H9 (cell line): Measurements from ENCODE around the gene ANKS1B. TPM values are rescaled to one million over a fixed set of nuclear protein-coding genes. Genes with fewer than 3 reads are reported as not detected.

Experiments used
- DNase-seq: peaks from one replicate; pipeline ENCODE4 v3.0.0-alpha.2; 2017
- H2AFZ ChIP-seq: one replicate; pipeline ENCODE4 v1.6.1; 2013; ENCODE audit warnings: mild to moderate bottlenecking, low read length, control low read depth, moderate library complexity
- H2AK5ac ChIP-seq: 2 replicates; pipeline ENCODE4 v1.6.1; 2013; ENCODE audit warnings: low read length, control low read depth, mixed read lengths; ENCODE audit not compliant: insufficient read length
- H2BK120ac ChIP-seq: one replicate; pipeline ENCODE4 v1.6.1; 2013; ENCODE audit warnings: low read depth, mild to moderate bottlenecking, low read length, control low read depth, inconsistent platforms; ENCODE audit not compliant: poor library complexity, severe bottlenecking
- H2BK12ac ChIP-seq: 2 replicates; pipeline ENCODE4 v1.6.1; 2013; ENCODE audit warnings: low read length, control low read depth, mixed read lengths, low read depth; ENCODE audit not compliant: insufficient read length
- H2BK15ac ChIP-seq: 2 replicates; pipeline ENCODE4 v1.6.1; 2013; ENCODE audit warnings: low read depth, low read length, control low read depth
- H2BK20ac ChIP-seq: one replicate; pipeline ENCODE4 v1.6.1; 2013; ENCODE audit warnings: low read depth, mild to moderate bottlenecking, low read length, control low read depth, inconsistent platforms; ENCODE audit not compliant: poor library complexity, severe bottlenecking
- H2BK5ac ChIP-seq: 2 replicates; pipeline ENCODE4 v1.6.1; 2013; ENCODE audit warnings: low read length, control low read depth, mixed read lengths; ENCODE audit not compliant: insufficient read length
- H3K14ac ChIP-seq: 2 replicates; pipeline ENCODE4 v1.6.1; 2013; ENCODE audit warnings: low read length, control low read depth; ENCODE audit not compliant: insufficient read depth
- H3K18ac ChIP-seq: 2 replicates; pipeline ENCODE4 v1.6.1; 2013; ENCODE audit warnings: low read depth, mild to moderate bottlenecking, mixed read lengths, low read length, control low read depth; ENCODE audit not compliant: insufficient read length
- H3K23ac ChIP-seq: 2 replicates; pipeline ENCODE4 v1.6.1; 2013; ENCODE audit warnings: low read length, control low read depth, mixed read lengths, low read depth; ENCODE audit not compliant: insufficient read length
- H3K23me2 ChIP-seq: 2 replicates; pipeline ENCODE4 v1.6.1; 2013; ENCODE audit warnings: low read depth, mild to moderate bottlenecking, mixed read lengths, low read length, control low read depth; ENCODE audit not compliant: insufficient read length, poor library complexity, severe bottlenecking
- H3K27ac ChIP-seq: 2 replicates; pipeline ENCODE4 v1.5.1; 2013; ENCODE audit warnings: low read length, control low read depth, mixed read lengths, low read depth; ENCODE audit not compliant: insufficient read length
- H3K27me3 ChIP-seq: 2 replicates; pipeline ENCODE4 v1.6.1; 2013; ENCODE audit warnings: low read length, control low read depth, inconsistent platforms; ENCODE audit not compliant: insufficient read depth
- H3K4ac ChIP-seq: 2 replicates; pipeline ENCODE4 v1.6.1; 2013; ENCODE audit warnings: low read depth, mild to moderate bottlenecking, control low read depth, inconsistent platforms, low read length, moderate library complexity
- H3K4me1 ChIP-seq: 2 replicates; pipeline ENCODE4 v1.6.1; 2013; ENCODE audit warnings: low read length, control low read depth, inconsistent platforms; ENCODE audit not compliant: insufficient read depth
- H3K4me2 ChIP-seq: 2 replicates; pipeline ENCODE4 v1.6.1; 2013; ENCODE audit warnings: low read length, control low read depth, mixed read lengths; ENCODE audit not compliant: insufficient read length, insufficient read depth
- H3K56ac ChIP-seq: 2 replicates; pipeline ENCODE4 v1.6.1; 2013; ENCODE audit warnings: low read depth, mild to moderate bottlenecking, mixed read lengths, low read length, control low read depth; ENCODE audit not compliant: insufficient read length
- H3K79me1 ChIP-seq: 2 replicates; pipeline ENCODE4 v1.6.1; 2013; ENCODE audit warnings: low read depth, mild to moderate bottlenecking, moderate library complexity, low read length, control low read depth, inconsistent platforms; ENCODE audit not compliant: insufficient read depth, poor library complexity, severe bottlenecking
- H3K79me2 ChIP-seq: 2 replicates; pipeline ENCODE4 v1.6.1; 2013; ENCODE audit warnings: low read length, control low read depth, inconsistent platforms; ENCODE audit not compliant: insufficient read depth
- H3K9ac ChIP-seq: 2 replicates; pipeline ENCODE4 v1.6.1; 2013; ENCODE audit warnings: low read length, control low read depth, mixed read lengths; ENCODE audit not compliant: insufficient read length; ENCODE audit errors: extremely low read depth
- H3K9me3 ChIP-seq: one replicate; pipeline ENCODE4 v1.6.1; 2013; ENCODE audit warnings: low read depth, low read length, inconsistent platforms; ENCODE audit not compliant: control insufficient read depth
- H3T11ph ChIP-seq: one replicate; pipeline ENCODE4 v1.6.1; 2013; ENCODE audit warnings: mild to moderate bottlenecking, low read length, control low read depth, inconsistent platforms
- H4K20me1 ChIP-seq: one replicate; pipeline ENCODE4 v1.6.1; 2013; ENCODE audit not compliant: control insufficient read depth, insufficient read length, insufficient read depth
- H4K5ac ChIP-seq: 2 replicates; pipeline ENCODE4 v1.6.1; 2013; ENCODE audit warnings: low read depth, mild to moderate bottlenecking, mixed read lengths, low read length, control low read depth; ENCODE audit not compliant: insufficient read length
- H4K8ac ChIP-seq: replicated peaks from 2 replicates; pipeline ENCODE4 v1.6.1; 2013; ENCODE audit warnings: low read length, control low read depth, mixed read lengths, low read depth; ENCODE audit not compliant: insufficient read length
- H4K91ac ChIP-seq: 2 replicates; pipeline ENCODE4 v1.6.1; 2013; ENCODE audit warnings: low read depth, mild to moderate bottlenecking, moderate library complexity, mixed read lengths, low read length, control low read depth; ENCODE audit not compliant: insufficient read length
- H3K27ac Mint-ChIP-seq, 3 experiments: 2 replicates in 2 of 3; 3 replicates in 1 of 3; pipeline ENCODE4 v1.8.0; 2020 to 2021; ENCODE audit warnings: mixed read lengths in 3 of 3, mild to moderate bottlenecking in 1 of 3, moderate library complexity in 1 of 3
- H3K27me3 Mint-ChIP-seq: 2 replicates; pipeline ENCODE4 v1.8.0; 2021; ENCODE audit warnings: low read depth, mild to moderate bottlenecking, moderate library complexity, mixed read lengths
- H3K36me3 Mint-ChIP-seq, 3 experiments: 2 replicates in 2 of 3; 3 replicates in 1 of 3; pipeline ENCODE4 v1.8.0; 2020 to 2021; ENCODE audit warnings: low read depth in 3 of 3, mixed read lengths in 3 of 3; ENCODE audit not compliant: insufficient read depth in 1 of 3
- H3K4me1 Mint-ChIP-seq, 2 experiments: 2 replicates each; pipeline ENCODE4 v1.8.0; 2020; ENCODE audit warnings: mixed read lengths in 2 of 2
- H3K4me3 Mint-ChIP-seq, 2 experiments: 2 replicates in 1 of 2; 3 replicates in 1 of 2; pipeline ENCODE4 v1.8.0; 2020 to 2021; ENCODE audit warnings: mild to moderate bottlenecking in 2 of 2, mixed read lengths in 2 of 2, moderate library complexity in 1 of 2
- H3K9me3 Mint-ChIP-seq, 2 experiments: 2 replicates in 1 of 2; 3 replicates in 1 of 2; pipeline ENCODE4 v1.8.0; 2020; ENCODE audit warnings: mild to moderate bottlenecking in 2 of 2, mixed read lengths in 2 of 2, moderate library complexity in 1 of 2
- CTCF ChIP-seq: fragments of 200-600 bp; sonication (generic); conservative IDR thresholded peaks from 3 replicates; pipeline ENCODE4 v1.8.0; 2021; ENCODE audit warnings: antibody characterized with exemption, mild to moderate bottlenecking
- WGBS: extraction: QIAGEN DNeasy Blood & Tissue Kit; methylation state at CpG from one replicate; pipeline ENCODE4 v1.1.7; 2013; ENCODE audit warnings: missing lambda C conversion rate, low lambda C conversion rate, mixed read lengths; ENCODE audit not compliant: insufficient read length; ENCODE audit errors: extremely low coverage; 5-methylcytosine and 5-hydroxymethylcytosine counted together
- total RNA-seq: library from RNA; stranded (reverse); gene quantifications from 2 replicates; pipeline ENCODE4 v1.2.1, GENCODE V29; 2021

ANKS1B gene
- total RNA-seq, 1 experiment from 2014 or later, result 4.1 TPM

- H2BK12ac ChIP-seq, result no peak overlapping the region
- no peaks in the 10 kb centered on the region for H3K27me3 ChIP-seq
- no peak for TF ChIP-seq CTCF
- no peak overlapping the region for H3K4ac ChIP-seq
- H2BK20ac ChIP-seq, result no peak overlapping the region
- no peak overlapping the region for H3K27ac Mint-ChIP-seq
- no peak overlapping the region for H2AK5ac ChIP-seq
- no peak overlapping the region for H4K5ac ChIP-seq
- no peaks in the 10 kb centered on the region for H3K79me2 ChIP-seq
- no peak overlapping the region for H3K14ac ChIP-seq
- no peaks in the 10 kb centered on the region; the same call in 1 of the 2 replicates for H3K4me1 ChIP-seq
- no peak overlapping the region for H3T11ph ChIP-seq
- H3K9me3 Mint-ChIP-seq, result no peaks in the 10 kb centered on the region
- H3K27me3 Mint-ChIP-seq, result no peaks in the 10 kb centered on the region
- H4K91ac ChIP-seq, result no peak overlapping the region
- H4K20me1 ChIP-seq, result no peaks in the 10 kb centered on the region
- H3K23me2 ChIP-seq, result no peaks in the 10 kb centered on the region
- H3K23ac ChIP-seq, result no peak overlapping the region
- H3K18ac ChIP-seq, result no peak overlapping the region
- no peaks in the 10 kb centered on the region for H3K36me3 Mint-ChIP-seq
- no peak overlapping the region for H2AFZ ChIP-seq
- H3K79me1 ChIP-seq, result no peaks in the 10 kb centered on the region
- H2BK120ac ChIP-seq, result no peak overlapping the region
- H4K8ac ChIP-seq, result no peak overlapping the region
- no peak overlapping the region for H3K56ac ChIP-seq
- DNase-seq, result no peak
- no peak overlapping the region for H2BK15ac ChIP-seq
- no peak overlapping the region for H3K4me2 ChIP-seq
- no CpG with 5 or more reads among the region's 1 CpG for WGBS
- H3K4me3 Mint-ChIP-seq, result no peak overlapping the region
- no peak overlapping the region for H3K27ac ChIP-seq
- H3K9ac ChIP-seq, result no peak overlapping the region
- no peaks in the 10 kb centered on the region for H3K9me3 ChIP-seq
- no peak overlapping the region for H2BK5ac ChIP-seq
- peaks cover 3 to 11% of the 10 kb centered on the region in 2 experiments for H3K4me1 Mint-ChIP-seq
Observed at GRCh38 chr12:99859126-99859525, 125.6 kb downstream of the ANKS1B start.
